Activated CD8-positive, alpha-beta T cell treated with anti-CD3 and anti-CD28 coated beads, Interleukin-2, amount 10 ng/mL, durations not matched to agents 7 days and 5 days (primary cell): ENCODE data around the gene TYW1. TPM values are rescaled to one million over a fixed set of nuclear protein-coding genes. Genes with fewer than 3 reads are reported as not detected.
"Not testable (repeated sequence)": the region's sequence is repeated elsewhere in the genome, so short reads cannot be mapped to it uniquely, and the experiment has no call there.

Experiments used
- ATAC-seq: fragments of 150-1000 bp; cut with Tn5 transposase; one replicate; pipeline ENCODE4 v1.10.0; 2021; ENCODE audit warnings: moderate library complexity
- CTCF ChIA-PET: fragments of 350-600 bp; sonication (Branson Sonifier 250); formaldehyde crosslinking; loops from one replicate; lab custom pipeline; 2021; ENCODE audit warnings: antibody characterized with exemption; lab: Charles Lee
- POLR2A ChIA-PET: fragments of 350-600 bp; sonication (Branson Sonifier 250); formaldehyde crosslinking; loops from one replicate; lab custom pipeline; 2021; ENCODE audit warnings: antibody characterized with exemption; lab: Charles Lee
- DNase-seq: peaks from one replicate; pipeline ENCODE4 v3.0.0-alpha.2; 2020
- H3K27ac Mint-ChIP-seq: one replicate; pipeline ENCODE4 v1.8.0; 2021; ENCODE audit warnings: mild to moderate bottlenecking, mixed read lengths
- H3K27me3 Mint-ChIP-seq: one replicate; pipeline ENCODE4 v1.8.0; 2021; ENCODE audit warnings: low read depth, mixed read lengths
- H3K36me3 Mint-ChIP-seq: one replicate; pipeline ENCODE4 v1.8.0; 2021; ENCODE audit warnings: low read depth, mixed read lengths
- H3K4me1 Mint-ChIP-seq: one replicate; pipeline ENCODE4 v1.8.0; 2021; ENCODE audit warnings: low read depth, mixed read lengths
- H3K4me3 Mint-ChIP-seq: one replicate; pipeline ENCODE4 v1.8.0; 2021; ENCODE audit warnings: mild to moderate bottlenecking, mixed read lengths
- H3K9me3 Mint-ChIP-seq: one replicate; pipeline ENCODE4 v1.8.0; 2022; ENCODE audit warnings: mixed read lengths; ENCODE audit not compliant: insufficient read depth
- total RNA-seq, 2 experiments: library from RNA; stranded (reverse); gene quantifications; one replicate each; pipeline ENCODE4 v1.2.3, GENCODE V29; 2021

TYW1 gene
- total RNA-seq, 2 experiments from 2014 or later = 16.1 to 17.8 TPM

DNA sequence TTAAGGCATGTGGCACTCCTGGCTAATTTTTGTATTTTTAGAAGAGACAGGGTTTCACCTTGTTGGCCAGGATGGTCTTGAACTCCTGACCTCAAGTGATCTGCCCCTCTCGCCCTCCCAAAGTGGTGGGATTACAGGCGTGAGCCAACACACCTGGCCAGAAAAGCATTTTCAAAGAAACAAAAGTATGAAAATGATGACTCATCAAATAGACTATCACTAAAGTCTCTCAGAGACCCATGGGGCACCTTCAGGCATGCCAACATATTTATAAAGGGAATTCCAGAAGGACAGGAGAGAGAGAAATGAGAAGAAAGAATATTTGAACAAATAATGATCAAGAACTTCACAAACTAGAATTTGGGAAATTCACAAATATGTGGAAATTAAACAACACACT is 114.7 kb downstream of the TYW1 start:
- H3K27ac Mint-ChIP-seq, H3K9me3 Mint-ChIP-seq, CTCF ChIA-PET, H3K36me3 Mint-ChIP-seq, DNase-seq, POLR2A ChIA-PET, H3K4me1 Mint-ChIP-seq, H3K4me3 Mint-ChIP-seq, H3K27me3 Mint-ChIP-seq, ATAC-seq: not testable (repeated sequence)

DNA sequence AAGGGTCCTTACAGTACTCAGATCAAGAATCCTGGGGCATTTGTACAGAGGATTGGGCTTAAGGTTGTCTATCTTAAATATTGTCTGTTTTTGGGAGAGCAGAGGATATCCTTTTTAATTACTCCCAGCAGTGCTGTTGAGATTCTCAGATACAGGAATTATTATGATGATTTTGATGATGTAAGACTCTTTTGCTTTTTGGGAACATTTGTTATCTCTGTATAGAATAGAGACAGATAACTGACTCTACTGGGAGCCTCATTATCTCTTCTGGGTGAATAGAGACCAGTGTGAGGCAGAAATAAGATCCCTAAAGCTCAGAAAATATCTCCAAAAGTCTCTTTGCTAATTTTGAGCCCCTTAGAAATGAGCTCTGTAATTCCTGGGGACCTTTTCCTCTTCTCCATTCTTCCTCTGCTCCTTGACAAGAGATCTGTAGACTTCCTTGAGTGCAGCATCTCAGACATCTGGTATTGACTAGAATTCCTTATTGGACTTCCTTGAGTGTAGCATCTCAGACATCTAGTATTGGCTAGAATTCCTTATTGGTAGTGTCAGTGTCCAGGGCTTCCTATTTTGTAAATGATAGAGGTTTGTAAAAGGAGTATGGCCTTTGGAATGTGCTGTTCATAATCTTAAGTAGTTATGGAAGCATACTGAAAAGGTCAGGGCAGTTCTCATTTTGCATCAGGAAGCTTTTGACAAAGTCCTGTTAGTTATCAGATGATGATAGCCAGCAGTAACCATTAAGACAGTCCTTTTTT is 118.0 kb downstream of the TYW1 start:
- H3K27ac Mint-ChIP-seq, H3K27me3 Mint-ChIP-seq, DNase-seq, POLR2A ChIA-PET, H3K9me3 Mint-ChIP-seq, H3K4me1 Mint-ChIP-seq, H3K4me3 Mint-ChIP-seq, H3K36me3 Mint-ChIP-seq, CTCF ChIA-PET, ATAC-seq: not testable (repeated sequence)

DNA sequence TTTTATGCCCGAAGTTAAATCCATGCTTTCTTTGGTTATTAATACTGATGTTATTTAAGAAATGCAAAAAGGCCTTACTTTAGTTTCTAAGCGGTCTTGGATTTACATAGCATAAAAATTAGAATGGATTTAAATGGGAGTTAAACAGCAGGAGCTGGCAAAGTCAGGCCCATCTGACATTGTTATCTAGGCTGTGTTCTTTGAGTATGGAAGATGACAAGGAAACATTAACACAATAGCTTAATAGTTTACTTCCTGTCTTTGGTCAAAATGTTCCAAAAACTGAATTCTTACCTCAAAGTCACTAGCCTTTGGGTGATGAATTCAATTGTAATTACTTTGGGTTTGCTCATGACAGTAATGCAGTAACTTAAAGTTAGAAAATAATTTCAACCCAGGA is 123.9 kb downstream of the TYW1 start:
- H3K4me3 Mint-ChIP-seq, H3K27ac Mint-ChIP-seq, CTCF ChIA-PET, DNase-seq, H3K27me3 Mint-ChIP-seq, POLR2A ChIA-PET, ATAC-seq, H3K4me1 Mint-ChIP-seq, H3K9me3 Mint-ChIP-seq: not testable (repeated sequence)
- H3K36me3 Mint-ChIP-seq = peaks cover 12% of the 10 kb centered on the region

DNA sequence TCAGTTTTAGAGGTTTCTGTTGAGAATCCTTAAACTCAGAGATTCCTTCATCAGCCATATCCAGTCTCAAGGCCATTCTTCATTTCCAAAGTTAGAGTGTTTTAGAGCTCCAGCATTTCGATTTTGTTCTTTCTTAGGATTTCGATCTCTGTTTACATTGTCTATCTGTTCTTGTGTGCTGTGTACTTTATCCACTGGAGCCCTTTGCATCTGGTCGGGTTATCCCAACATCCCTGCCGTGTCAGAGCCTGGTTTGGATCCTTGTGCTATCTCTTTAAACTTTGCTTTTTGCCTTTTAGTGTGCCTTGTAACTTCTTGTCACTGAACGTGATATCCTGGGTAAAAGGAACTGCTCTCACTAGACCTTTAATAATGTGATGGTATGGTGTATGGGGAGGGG is 131.6 kb downstream of the TYW1 start:
- H3K4me3 Mint-ChIP-seq, H3K9me3 Mint-ChIP-seq, DNase-seq, H3K27me3 Mint-ChIP-seq, H3K36me3 Mint-ChIP-seq, ATAC-seq, POLR2A ChIA-PET, CTCF ChIA-PET: not testable (repeated sequence)
- Mint-ChIP-seq H3K4me1 (peaks cover 15% of the 10 kb centered on the region), H3K27ac (peak overlapping the region; percentile 93)

DNA sequence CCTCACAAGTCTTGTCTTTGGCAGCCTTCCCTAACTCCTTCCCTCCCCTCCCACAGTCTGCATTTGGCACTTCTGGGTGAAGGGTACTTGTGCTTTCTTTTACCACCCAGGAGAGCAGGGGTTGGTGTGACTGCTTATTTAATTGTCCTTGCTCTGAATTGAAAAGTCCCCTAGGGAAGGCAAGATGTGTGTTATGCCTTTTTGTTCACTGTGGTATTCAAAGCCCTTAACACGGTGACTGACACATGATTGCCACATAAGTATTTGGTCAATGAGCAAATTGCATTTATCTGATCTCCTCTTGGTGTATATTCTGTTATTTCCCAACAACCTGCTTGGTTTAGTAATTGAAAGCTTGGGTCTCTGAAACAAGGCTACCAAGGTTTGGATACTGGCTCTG is 134.1 kb downstream of the TYW1 start:
- peaks cover 15% of the 10 kb centered on the region for H3K4me1 Mint-ChIP-seq
- H3K27me3 Mint-ChIP-seq, H3K36me3 Mint-ChIP-seq, ATAC-seq, H3K9me3 Mint-ChIP-seq, H3K27ac Mint-ChIP-seq, CTCF ChIA-PET, POLR2A ChIA-PET, DNase-seq, H3K4me3 Mint-ChIP-seq: not testable (repeated sequence)

DNA sequence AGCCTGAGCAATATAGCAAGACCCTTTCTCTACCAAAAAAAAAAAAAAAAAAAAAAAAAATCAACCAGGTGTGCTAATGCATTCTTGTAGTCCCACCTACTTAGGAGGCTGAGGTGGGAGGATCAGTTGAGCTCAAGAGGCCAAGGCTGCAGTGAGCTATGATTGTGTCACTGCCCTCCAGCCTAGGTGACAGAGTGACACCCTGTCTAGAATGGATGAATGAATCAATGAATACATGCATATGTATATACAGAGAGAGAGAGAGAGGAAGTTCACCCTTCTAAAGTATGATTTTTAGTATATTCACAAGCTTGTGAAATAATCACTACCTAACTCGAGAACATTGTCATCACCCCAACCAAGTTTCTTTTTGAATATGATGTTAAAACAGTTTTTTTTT is 138.3 kb downstream of the TYW1 start:
- H3K4me1 Mint-ChIP-seq, H3K36me3 Mint-ChIP-seq, CTCF ChIA-PET, POLR2A ChIA-PET, H3K9me3 Mint-ChIP-seq, DNase-seq, H3K4me3 Mint-ChIP-seq, H3K27me3 Mint-ChIP-seq, H3K27ac Mint-ChIP-seq, ATAC-seq: not testable (repeated sequence)

DNA sequence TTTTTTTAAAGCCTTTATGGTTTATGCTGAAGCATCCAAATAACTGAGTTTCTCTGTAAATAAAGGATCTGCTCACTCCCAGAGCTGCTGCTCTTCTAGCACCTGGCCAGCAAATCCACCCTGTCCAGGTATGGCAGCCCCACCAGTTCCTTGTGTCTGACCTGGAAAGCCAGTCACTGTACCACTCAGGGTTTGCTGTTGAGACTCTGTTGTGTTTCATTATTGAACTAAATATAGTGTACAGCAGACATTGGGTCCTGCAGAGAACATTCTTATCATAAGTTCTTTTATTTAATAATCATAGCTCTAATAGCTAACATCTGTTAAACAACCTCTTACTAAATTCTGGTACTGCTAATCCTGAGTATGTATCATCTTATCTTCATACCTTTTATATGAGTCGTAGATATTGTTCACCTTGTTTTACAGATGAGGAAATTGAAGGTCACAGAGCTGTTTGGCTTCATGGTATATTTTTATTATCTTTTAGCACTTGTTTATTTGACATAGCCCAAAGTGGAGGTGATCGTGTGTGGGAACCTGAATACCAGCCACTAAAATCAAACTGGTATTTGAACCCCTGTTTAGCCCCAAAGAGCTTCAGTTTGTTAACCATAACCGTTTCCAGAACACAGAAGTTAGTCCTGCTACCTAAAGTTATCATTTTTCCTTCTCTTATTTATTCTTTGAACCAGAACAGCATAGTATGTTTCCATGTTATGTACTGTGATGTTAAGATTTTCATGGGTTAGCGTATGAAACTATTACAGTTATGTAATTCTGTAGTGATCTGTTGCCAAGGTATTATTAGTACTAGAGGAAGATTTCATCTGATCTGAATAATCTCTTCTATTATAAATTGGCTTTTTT is 139.2 kb downstream of the TYW1 start:
- H3K4me3 Mint-ChIP-seq, POLR2A ChIA-PET, DNase-seq, H3K4me1 Mint-ChIP-seq, H3K36me3 Mint-ChIP-seq, ATAC-seq, CTCF ChIA-PET, H3K27ac Mint-ChIP-seq, H3K27me3 Mint-ChIP-seq, H3K9me3 Mint-ChIP-seq: not testable (repeated sequence)

DNA sequence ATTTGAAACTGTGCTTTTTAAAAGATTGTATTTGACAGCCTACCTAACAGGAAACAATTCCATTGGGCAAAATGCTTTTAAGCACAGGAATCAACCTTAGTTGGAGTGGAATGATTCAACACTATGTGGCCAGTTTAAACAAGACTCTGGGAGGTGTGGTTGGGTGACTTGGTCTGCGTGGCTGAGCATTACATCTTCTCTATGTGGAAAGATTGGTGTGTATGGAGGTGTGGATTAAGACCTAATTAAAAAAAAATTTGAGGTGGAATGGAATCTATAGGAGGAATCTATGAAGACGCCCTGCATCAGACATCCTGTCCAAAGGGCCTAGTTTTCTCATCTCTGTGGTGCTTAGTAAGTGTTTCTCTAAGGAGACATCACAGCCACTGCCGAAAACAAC is 140.9 kb downstream of the TYW1 start:
- DNase-seq, H3K27me3 Mint-ChIP-seq, ATAC-seq, H3K4me1 Mint-ChIP-seq, H3K9me3 Mint-ChIP-seq, H3K36me3 Mint-ChIP-seq, H3K4me3 Mint-ChIP-seq, CTCF ChIA-PET, POLR2A ChIA-PET, H3K27ac Mint-ChIP-seq: not testable (repeated sequence)

DNA sequence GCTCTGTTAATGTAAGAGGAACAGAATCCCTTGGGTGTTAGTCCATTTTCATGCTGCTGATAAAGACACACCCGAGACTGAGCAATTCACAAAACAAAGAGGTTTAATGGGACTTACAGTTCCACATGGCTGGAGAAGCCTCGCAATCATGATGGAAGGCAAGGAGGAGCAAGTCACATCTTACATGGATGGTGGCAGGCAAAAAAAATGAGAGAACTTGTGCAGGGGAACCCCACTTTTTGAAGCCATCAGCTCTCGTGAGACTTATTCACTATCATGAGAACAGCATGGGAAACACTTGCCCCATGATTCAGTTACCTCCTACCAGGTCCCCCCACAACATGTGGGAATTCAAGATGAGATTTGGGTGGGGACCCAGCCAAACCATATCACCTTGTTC is 143.2 kb downstream of the TYW1 start:
- POLR2A ChIA-PET, H3K27me3 Mint-ChIP-seq, H3K36me3 Mint-ChIP-seq, H3K4me3 Mint-ChIP-seq, H3K9me3 Mint-ChIP-seq, H3K4me1 Mint-ChIP-seq, CTCF ChIA-PET, DNase-seq, H3K27ac Mint-ChIP-seq, ATAC-seq: not testable (repeated sequence)

DNA sequence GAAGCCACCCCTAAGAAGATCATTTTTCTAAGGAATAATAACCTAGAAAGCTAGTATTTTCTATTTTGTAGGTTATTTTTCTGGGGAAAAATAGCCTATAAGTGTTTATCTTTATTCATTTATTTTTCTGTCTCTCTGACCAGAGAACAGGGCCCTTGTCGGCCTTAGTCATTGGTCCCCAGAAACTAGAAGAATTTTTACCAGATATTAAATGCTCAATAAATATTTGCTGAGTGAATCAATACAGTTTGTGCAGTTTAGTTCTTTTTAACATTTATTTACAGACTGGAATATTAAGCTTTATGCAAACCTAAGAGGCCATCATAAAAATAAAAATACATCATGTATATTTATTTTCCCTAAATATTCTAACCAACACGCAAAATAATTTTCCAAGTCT is 144.4 kb downstream of the TYW1 start:
- CTCF ChIA-PET, H3K27ac Mint-ChIP-seq, ATAC-seq, DNase-seq, POLR2A ChIA-PET, H3K4me1 Mint-ChIP-seq, H3K9me3 Mint-ChIP-seq, H3K36me3 Mint-ChIP-seq, H3K27me3 Mint-ChIP-seq, H3K4me3 Mint-ChIP-seq: not testable (repeated sequence)

DNA sequence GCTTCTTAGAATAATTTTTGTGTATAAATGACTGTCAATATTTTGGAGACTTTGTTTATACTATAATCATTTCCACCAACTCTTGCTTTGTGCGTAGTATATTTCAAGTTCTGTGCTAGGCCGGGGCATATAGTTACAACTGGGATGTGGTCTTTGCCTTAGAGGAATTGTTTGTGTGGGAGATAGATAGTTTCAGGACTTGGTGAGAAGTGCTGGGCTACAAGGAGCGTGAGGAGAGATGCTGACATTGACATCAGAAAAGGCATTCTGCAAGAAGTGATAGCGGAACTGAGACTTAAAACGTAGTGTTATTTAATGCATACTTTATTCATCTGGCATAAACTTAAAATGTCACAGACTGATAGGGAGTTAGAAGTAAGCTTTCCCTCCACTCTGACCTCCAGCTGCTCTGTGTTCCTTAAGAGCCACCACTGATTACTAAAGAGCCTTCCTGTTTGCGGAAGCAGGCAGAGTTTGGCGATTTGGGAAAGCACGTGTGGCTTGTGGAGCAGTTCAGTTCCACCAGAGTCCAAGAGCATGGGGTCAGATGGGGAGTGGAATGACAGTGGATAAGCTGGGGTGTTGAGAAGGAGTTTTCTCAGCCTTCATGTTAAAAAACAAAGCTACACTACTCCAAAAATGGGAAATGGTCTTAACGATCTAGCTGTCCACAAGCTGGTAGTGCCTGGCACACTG is 146.6 kb downstream of the TYW1 start:
- POLR2A ChIA-PET, H3K4me1 Mint-ChIP-seq, H3K27ac Mint-ChIP-seq, ATAC-seq, H3K27me3 Mint-ChIP-seq, H3K9me3 Mint-ChIP-seq, CTCF ChIA-PET, H3K36me3 Mint-ChIP-seq, DNase-seq, H3K4me3 Mint-ChIP-seq: not testable (repeated sequence)
